ENCODE results near the gene TAOK1.
"Not testable (repeated sequence)": the region's sequence is repeated elsewhere in the genome, so short reads cannot be mapped to it uniquely, and the experiment has no call there.

Gene TAOK1

GRCh38 chr17:29445844-29446243 lies 55.7 kb downstream of the TAOK1 start:
- no peak for DNase-seq (ENCODE audit: low read depth)

- no peak for DNase-seq (ENCODE audit: low read depth)
Observed at GRCh38 chr17:29449865-29450671, 59.9 kb downstream of the TAOK1 start.

- no peak for DNase-seq (ENCODE audit: low read depth)
Observed at GRCh38 chr17:29451121-29451742, 61.1 kb downstream of the TAOK1 start.

GRCh38 chr17:29458066-29458465 lies 67.9 kb downstream of the TAOK1 start:
- no peak for DNase-seq (ENCODE audit: low read depth)

- DNase-seq (ENCODE audit: low read depth): no peak
Observed at GRCh38 chr17:29461483-29462206, 71.5 kb downstream of the TAOK1 start.

GRCh38 chr17:29469276-29469675 lies 79.1 kb downstream of the TAOK1 start:
- no peak for DNase-seq (ENCODE audit: low read depth)

- DNase-seq (ENCODE audit: low read depth): not testable (repeated sequence)
Observed at GRCh38 chr17:29473437-29473836, 83.3 kb downstream of the TAOK1 start.

- DNase-seq (ENCODE audit: low read depth): no peak
Observed at GRCh38 chr17:29474297-29474696, 84.1 kb downstream of the TAOK1 start.

GRCh38 chr17:29475891-29476290 lies 85.7 kb downstream of the TAOK1 start:
- no peak for DNase-seq (ENCODE audit: low read depth)

GRCh38 chr17:29480249-29480928 lies 90.2 kb downstream of the TAOK1 start:
- not testable (repeated sequence) for DNase-seq (ENCODE audit: low read depth)

GRCh38 chr17:29483503-29483902 lies 93.3 kb downstream of the TAOK1 start:
- no peak for DNase-seq (ENCODE audit: low read depth)

GRCh38 chr17:29495011-29495410 lies 104.8 kb downstream of the TAOK1 start:
- DNase-seq (ENCODE audit: low read depth): no peak

GRCh38 chr17:29504711-29505110 lies 114.5 kb downstream of the TAOK1 start:
- DNase-seq (ENCODE audit: low read depth): no peak

- no peak for DNase-seq (ENCODE audit: low read depth)
Observed at GRCh38 chr17:29505836-29506235, 115.7 kb downstream of the TAOK1 start.

GRCh38 chr17:29510953-29511352 lies 120.8 kb downstream of the TAOK1 start:
- no peak for DNase-seq (ENCODE audit: low read depth)

- DNase-seq (ENCODE audit: low read depth): no peak
Observed at GRCh38 chr17:29514792-29515191, 124.6 kb downstream of the TAOK1 start.

GRCh38 chr17:29518359-29518758 lies 128.2 kb downstream of the TAOK1 start:
- no peak for DNase-seq (ENCODE audit: low read depth)

- DNase-seq (ENCODE audit: low read depth): no peak
Observed at GRCh38 chr17:29524692-29525091, 134.5 kb downstream of the TAOK1 start.

- no peak for DNase-seq (ENCODE audit: low read depth)
Observed at GRCh38 chr17:29526322-29526721, 136.2 kb downstream of the TAOK1 start.

- DNase-seq (ENCODE audit: low read depth): no peak
Observed at GRCh38 chr17:29533976-29534375, 143.8 kb downstream of the TAOK1 start.

GRCh38 chr17:29544066-29544465 lies 153.9 kb downstream of the TAOK1 start:
- DNase-seq (ENCODE audit: low read depth): no peak

- no peak for DNase-seq (ENCODE audit: low read depth)
Observed at GRCh38 chr17:29546085-29546484, 155.9 kb downstream of the TAOK1 start.
